Mesenteric fat pad (tissue), 1 donor: ENCODE results near the gene ERCC1. TPM values are rescaled to one million over a fixed set of nuclear protein-coding genes. Genes with fewer than 3 reads are reported as not detected.

Experiments used
- DNase-seq: peaks from one replicate; pipeline ENCODE4 v3.0.0-alpha.2; 2020; ENCODE audit warnings: low spot score
- total RNA-seq: library from RNA; stranded (reverse); fragmentation: NEBNext Ultra II Directional; extraction: Animal tissue kit (Norgen Biotek cat#: 25700); gene quantifications from one replicate; pipeline ENCODE4 v1.2.1, GENCODE V29; 2021
- donor health status: DM: yes; HTN: yes; CAD: no.

The ERCC1 gene
- total RNA-seq, 1 donor from 2014 or later: 82.3 TPM

GRCh38 chr19:45456500-45456815, 32.7 kb upstream of the ERCC1 start:
- no peak for DNase-seq

GRCh38 chr19:45455707-45456499, 32.2 kb upstream of the ERCC1 start:
- DNase-seq: peak; percentile 97

GRCh38 chr19:45451850-45452387, 28.2 kb upstream of the ERCC1 start:
- DNase-seq: no peak

- no peak for DNase-seq
These were observed 27.6 kb upstream of the ERCC1 start for GRCh38 chr19:45451131-45451849.

GRCh38 chr19:45450012-45450333, 26.3 kb upstream of the ERCC1 start:
- no peak for DNase-seq

GRCh38 chr19:45448887-45449299, 25.2 kb upstream of the ERCC1 start:
- no peak for DNase-seq

GRCh38 chr19:45448425-45448756, 24.7 kb upstream of the ERCC1 start:
- DNase-seq: no peak

- DNase-seq: no peak
These were observed 23.2 kb upstream of the ERCC1 start for GRCh38 chr19:45446944-45447343.

GRCh38 chr19:45446295-45446694, 22.6 kb upstream of the ERCC1 start:
- DNase-seq: no peak

- DNase-seq: no peak
These were observed 21.4 kb upstream of the ERCC1 start for GRCh38 chr19:45445139-45445538.

- DNase-seq: peak; percentile 97
These were observed 20.8 kb upstream of the ERCC1 start for GRCh38 chr19:45444318-45445041.

GRCh38 chr19:45443462-45444317, 20.0 kb upstream of the ERCC1 start:
- peak; percentile 99 for DNase-seq

GRCh38 chr19:45442778-45443461, 19.2 kb upstream of the ERCC1 start:
- DNase-seq: no peak

- no peak for DNase-seq
These were observed 18.7 kb upstream of the ERCC1 start for GRCh38 chr19:45442408-45442777.

- no peak for DNase-seq
These were observed 17.3 kb upstream of the ERCC1 start for GRCh38 chr19:45440873-45441654.

GRCh38 chr19:45440259-45440638, 16.5 kb upstream of the ERCC1 start:
- DNase-seq: no peak

GRCh38 chr19:45439569-45440258, 16.0 kb upstream of the ERCC1 start:
- DNase-seq: peak; percentile 93

GRCh38 chr19:45439190-45439568, 15.5 kb upstream of the ERCC1 start:
- no peak for DNase-seq

GRCh38 chr19:45437328-45437727, 13.6 kb upstream of the ERCC1 start:
- no peak for DNase-seq
